Measurements from ENCODE around the gene MARCHF9.

DNA sequence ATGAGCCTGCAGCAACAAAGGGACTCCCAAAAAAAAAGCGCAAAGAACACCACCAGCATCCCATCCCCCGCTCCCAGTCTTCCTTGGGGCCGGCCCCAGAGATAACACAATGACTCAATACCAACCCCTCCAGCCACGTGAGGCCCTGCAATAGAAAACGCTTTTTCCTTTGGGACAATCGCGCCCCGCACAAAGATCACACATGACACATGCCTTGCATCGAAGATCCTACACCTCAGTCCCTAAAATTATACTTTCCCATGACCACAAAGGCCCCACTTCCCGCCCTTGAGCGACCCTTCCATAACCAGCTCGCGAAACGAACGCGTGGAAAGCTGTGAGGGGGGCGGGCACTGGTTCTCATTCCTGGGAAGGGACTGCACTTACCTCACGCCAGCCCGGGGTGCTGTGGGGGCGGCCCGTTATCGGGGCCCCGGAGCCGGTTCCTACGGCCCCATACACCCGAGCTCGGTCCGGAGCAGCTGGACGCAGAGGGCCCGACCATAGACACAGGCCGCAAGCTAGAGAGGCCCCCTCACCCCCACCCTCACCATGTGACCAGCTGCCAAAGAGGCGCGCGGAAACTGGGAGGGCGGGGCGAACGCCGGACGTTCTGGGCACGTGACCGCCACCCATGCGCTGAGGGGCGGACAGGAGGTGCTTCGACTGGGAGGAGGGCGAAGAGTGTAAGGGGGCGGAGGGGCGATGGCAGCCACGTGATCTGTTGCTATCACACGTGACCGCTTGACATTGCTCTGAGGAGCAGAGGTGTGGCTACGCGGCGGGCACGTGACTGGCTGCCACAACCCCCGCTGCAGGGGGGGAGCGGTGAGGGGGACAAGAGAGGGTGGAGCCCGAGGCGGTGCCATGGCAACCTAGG, 2.9 kb upstream of the MARCHF9 start, which contains the start of gene CDK4:
- TF ChIP-seq, protein P1, sequence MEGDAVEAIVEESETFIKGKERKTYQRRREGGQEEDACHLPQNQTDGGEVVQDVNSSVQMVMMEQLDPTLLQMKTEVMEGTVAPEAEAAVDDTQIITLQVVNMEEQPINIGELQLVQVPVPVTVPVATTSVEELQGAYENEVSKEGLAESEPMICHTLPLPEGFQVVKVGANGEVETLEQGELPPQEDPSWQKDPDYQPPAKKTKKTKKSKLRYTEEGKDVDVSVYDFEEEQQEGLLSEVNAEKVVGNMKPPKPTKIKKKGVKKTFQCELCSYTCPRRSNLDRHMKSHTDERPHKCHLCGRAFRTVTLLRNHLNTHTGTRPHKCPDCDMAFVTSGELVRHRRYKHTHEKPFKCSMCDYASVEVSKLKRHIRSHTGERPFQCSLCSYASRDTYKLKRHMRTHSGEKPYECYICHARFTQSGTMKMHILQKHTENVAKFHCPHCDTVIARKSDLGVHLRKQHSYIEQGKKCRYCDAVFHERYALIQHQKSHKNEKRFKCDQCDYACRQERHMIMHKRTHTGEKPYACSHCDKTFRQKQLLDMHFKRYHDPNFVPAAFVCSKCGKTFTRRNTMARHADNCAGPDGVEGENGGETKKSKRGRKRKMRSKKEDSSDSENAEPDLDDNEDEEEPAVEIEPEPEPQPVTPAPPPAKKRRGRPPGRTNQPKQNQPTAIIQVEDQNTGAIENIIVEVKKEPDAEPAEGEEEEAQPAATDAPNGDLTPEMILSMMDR (IDR thresholded peaks at IDR 0.05 in 2 of 3, conservative IDR thresholded peaks at IDR 0.05 in 1 of 3; ENCODE audit: borderline replicate concordance in 1 of 3, insufficient read depth in 1 of 3, low read depth in 2 of 3, low read length in 2 of 3), result no peak
- peak; percentile 81 for TF ChIP-seq POLR2AphosphoS5 (IDR thresholded peaks at IDR 0.05; ENCODE audit: low read depth, low read length)
- no peak for TF ChIP-seq JUND (IDR thresholded peaks at IDR 0.05)
- TF ChIP-seq POLR2A (IDR thresholded peaks at IDR 0.05; ENCODE audit: borderline replicate concordance, extremely low read depth, insufficient read depth, insufficient read length), result peak; percentile 50
- TF ChIP-seq EZH2phosphoT487 (IDR thresholded peaks at IDR 0.05; ENCODE audit: borderline replicate concordance), result no peak
- TF ChIP-seq SIN3A (IDR thresholded peaks at IDR 0.05; ENCODE audit: low read depth), result no peak
- TF ChIP-seq SP1 (IDR thresholded peaks at IDR 0.05; ENCODE audit: low read depth), result no peak
- TF ChIP-seq EZH2 (IDR thresholded peaks at IDR 0.05), result no peak

All from HCT116 (cell line).